GM18505 (cell line): ENCODE data around the gene UPB1.
A peak's percentile ranks its signal among the peaks of the same experiment; 100 is the strongest.

Experiments used
- ATAC-seq: cut with Tn5 transposase; IDR thresholded peaks from one replicate; pipeline ENCODE4 v1.9.1; 2021; ENCODE audit not compliant: unreplicated experiment
- POLR2A ChIP-seq: IDR thresholded peaks from 4 replicates; pipeline ENCODE4 v1.6.1; 2011; ENCODE audit warnings: borderline replicate concordance; ENCODE audit not compliant: insufficient read depth, insufficient read length; ENCODE audit errors: extremely low read depth

Gene UPB1

DNA sequence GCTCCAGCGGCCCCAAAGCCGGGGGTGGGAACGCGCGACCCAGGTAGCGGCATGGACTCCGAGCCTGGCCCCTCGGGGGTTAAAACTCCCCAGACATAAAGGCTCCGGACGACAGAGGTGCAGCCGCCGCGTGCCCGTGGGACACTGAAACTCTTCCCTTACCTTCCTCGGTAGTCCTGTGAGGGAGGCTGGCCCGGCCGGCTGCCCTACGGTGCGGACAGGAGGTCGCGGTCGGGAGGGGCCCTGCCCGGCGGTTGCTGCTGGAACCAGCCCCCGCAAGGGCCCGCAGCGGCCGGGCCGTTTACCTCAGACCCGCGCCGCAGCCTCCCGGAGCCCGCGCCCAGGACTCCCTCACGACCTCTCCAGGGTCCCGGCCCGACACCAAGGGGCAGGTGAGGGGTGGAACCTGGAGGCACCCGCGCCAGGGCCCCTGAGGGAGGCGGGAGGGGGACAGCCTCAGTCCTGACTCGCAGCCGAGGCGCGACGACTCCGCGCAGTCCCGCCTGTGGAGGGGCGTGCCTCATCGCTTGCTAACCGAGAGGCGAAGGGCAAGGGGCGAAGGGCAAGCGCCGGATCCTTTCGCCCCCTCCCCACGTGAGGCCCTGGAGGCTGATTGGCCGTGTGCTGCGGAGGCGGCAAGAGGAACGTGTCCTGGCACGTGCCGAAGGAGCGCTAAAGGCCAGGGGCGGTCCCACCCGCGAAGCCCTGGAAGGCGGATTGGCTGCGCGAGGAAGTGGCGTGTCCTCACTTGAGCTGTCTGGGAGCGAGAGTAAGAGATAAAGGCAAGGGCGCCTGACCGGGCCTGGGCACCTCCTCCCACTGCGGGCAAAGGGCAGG is at the start of gene UPB1:
Gene UPB1, plus strand, starts transcription at position 805 of the 837 bp plus-strand sequence. CDS start 72 bp downstream, outside the sequence.
- no peak for TF ChIP-seq POLR2A
- ATAC-seq: no peak

DNA sequence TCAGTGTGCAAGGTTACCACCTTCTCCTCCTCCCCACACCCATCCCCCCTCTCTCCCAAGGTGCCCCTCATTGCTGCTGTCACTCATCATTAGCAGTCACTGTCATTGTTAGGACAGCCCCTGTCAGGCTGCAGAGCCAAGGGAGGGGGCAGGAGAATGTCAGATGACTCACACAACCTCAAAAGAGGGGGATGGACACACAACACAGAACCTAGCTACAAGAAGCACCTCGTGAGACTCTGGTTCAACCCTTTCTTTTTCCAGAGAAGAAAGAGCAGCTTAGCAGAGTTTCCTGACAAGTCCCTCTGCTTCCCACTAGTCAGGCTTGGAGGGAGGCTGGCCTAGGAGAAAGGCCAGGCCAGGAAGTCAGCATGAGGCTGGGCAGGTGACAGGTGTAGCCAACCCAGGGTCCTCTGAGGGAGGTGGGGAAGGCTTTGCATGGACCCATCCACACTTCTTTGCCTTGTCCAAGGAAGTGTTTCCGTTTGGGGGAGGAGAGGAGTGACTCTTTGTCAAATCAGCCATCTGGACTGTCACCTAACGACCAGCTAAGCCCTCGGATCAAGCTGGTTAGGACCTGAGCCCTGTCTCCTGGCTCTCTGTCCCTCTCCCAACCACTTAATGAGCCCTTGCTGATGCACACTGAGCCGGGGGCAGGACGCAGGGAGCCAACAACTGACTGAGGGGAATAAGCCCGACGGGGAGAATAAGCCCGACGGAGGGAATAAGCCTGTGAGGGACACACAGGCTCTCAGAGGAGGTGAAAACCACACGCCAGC is 49.5 kb upstream of the UPB1 start:
- TF ChIP-seq POLR2A: no peak
- no peak for ATAC-seq

DNA sequence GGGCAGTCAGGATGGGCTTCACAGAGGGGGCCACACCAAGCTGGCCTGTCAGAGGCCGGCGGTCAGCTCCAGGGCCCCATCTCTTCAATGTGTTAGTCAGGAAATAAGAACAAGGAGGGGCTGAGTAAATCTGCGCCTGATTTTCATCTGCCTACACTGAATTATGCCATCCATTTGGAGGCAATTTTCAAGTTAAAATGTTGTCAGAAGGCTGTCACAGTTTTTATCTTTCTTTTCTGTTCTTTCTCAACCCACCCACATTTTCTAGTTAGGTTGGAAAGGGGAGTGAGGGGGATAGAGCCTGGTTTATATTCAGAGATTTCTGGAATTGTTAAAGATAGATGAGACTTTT is 48.9 kb upstream of the UPB1 start:
- no peak for TF ChIP-seq POLR2A
- no peak for ATAC-seq

DNA sequence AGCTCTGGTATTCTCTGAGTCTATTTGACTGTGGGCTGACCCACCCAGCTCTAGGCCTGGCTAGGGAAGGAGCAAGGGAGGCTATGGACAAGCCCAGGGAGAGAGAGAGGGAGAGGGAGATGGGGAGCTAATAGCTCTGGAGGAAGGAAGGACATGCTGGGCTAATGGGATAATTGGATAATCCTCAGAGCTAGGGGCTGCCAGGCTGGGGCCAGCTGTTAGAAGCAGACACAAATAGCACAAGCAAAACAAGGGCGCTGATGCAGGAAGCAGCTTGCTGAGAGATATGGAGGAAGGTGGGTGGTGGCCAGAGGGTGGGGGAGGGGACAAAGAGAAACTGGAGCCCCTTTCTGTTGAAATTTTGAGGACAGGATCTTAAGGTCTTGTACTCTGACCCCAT is 44.5 kb upstream of the UPB1 start:
- TF ChIP-seq POLR2A: no peak
- ATAC-seq: no peak

DNA sequence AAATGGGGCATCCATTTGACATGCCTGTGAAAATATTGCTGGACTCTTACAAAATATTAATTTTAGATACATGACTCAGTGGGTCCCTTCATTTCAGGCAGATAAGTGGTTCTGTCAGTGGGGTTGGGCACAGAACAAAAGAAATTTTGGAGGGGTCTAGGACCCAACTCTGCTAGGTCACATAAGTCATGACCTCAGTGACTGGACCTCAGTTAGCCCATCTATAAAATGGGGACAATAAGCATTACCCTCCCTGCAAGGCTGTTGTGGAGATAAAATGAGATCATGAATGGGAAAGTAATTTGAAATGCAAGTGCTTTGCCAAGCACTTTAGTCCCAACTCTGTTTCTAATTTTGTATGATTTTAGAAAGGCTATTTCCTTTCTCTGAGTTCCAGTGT is 44.0 kb upstream of the UPB1 start:
- no peak for ATAC-seq
- TF ChIP-seq POLR2A: no peak

DNA sequence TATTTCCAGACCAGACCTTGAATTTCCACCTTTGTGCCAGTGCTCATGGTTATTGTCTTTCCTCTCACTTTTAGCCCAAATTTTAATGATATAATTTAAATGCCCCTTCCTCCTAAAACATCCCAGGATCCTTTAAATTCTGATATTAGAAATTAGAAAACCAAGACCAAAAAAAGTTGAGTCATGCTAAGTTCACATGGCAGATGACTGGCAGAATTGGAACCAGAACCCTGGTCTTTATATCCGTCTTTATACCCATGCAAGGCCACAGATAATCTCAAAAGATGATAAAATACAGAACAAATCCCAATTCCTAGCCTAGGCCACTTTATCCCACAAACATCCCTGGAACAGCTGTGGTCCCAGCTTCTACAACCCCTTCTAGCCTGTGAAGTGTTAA is 41.3 kb upstream of the UPB1 start:
- no peak for ATAC-seq
- no peak for TF ChIP-seq POLR2A

DNA sequence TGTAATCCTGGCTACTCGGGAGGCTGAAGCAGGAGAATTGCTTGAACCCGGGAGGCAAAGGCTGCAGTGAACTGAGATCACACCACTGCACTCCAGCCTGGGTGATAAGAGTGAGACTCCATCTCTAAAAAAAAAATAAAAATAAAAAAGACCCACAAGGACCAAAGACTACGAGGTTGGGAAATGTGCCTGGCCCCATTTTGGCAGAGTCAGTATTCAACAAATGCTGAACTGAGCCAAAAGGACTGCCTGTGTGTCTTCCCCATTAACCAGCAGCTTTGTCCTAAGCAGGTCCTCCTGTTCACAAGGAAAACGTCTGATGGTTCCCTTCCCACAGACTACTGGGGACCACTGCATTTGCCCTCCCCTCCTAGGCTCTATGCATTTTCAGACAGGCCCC is 40.1 kb upstream of the UPB1 start:
- no peak for ATAC-seq
- no peak for TF ChIP-seq POLR2A

DNA sequence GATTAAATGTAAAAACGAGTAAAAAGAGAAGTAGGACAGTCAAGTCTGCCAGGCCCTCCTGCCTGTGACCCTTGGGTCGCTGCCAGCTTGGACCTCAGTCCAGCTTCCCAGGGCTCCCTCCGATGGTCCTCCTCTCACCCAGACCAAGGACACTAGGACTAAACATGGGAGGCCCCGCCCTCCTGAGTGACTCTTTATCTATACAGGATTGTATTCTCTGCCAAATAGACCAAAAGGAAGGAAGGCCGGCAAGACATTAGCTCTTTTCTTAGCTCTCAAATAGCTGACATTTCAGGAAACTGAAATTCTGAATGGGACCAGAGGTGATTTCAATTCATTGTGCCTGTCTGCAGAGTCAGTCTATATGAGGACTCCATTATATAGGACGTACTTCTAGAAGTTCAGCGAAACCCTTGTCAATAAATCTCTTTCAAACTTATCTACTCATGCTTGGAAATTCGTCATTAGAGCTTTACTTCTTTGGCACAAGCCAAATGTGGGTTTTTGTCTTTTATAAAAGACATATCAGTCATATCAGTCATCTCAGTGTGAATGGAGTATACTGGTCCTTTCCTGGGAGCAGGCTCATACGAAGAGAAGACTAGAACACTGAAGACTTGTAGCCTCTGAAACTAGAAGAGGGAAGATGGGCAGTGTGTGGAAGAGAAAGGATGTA is 39.2 kb upstream of the UPB1 start:
- no peak for TF ChIP-seq POLR2A

DNA sequence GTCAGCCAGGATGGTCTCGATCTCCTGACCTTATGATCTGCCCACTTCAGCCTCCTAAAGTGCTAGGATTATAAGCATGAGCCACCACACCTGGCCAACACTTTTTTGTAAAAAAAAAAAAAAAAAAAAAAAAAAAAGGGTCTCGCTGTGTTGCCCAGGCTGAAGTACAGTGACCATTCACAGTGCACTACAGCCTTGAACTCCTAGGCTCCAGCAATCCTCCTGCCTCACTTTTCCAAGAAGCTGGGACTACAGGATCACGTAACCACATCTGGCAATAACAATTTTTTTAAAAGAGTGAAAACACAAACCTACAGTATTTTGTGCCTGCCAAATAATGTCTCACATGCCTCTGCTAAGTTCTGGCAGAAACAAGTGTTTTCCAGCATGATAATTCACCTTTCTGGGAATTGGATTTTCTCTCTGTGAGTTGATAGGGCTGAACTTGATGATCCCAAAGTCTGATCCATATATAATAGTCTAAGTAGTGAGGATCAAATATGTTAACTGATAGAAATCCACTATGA is 37.2 kb upstream of the UPB1 start:
- ATAC-seq: no peak

More for the DNA sequence above, 39.2 kb upstream of the UPB1 start:
- no peak for ATAC-seq

DNA sequence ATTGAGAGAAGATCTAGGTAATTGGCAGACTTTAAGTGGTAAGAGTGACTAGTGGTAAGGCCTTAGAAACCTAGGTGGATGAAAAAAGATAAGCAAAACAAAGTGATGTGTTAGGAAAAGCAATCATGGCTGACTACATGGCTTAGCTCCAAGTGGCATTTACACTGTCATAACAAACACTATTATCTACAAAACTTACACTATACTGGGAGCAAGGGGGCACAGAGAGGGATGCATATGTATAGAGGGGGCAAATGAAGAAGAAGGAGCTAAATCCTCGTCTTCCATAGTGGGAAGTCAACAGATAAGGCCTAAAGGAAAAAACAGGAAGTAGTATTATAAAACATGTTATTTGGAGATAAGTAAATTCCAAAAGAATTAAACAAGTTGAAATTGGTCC is 35.2 kb upstream of the UPB1 start:
- ATAC-seq: no peak
- no peak for TF ChIP-seq POLR2A

More for the DNA sequence above, 37.2 kb upstream of the UPB1 start:
- no peak for TF ChIP-seq POLR2A

DNA sequence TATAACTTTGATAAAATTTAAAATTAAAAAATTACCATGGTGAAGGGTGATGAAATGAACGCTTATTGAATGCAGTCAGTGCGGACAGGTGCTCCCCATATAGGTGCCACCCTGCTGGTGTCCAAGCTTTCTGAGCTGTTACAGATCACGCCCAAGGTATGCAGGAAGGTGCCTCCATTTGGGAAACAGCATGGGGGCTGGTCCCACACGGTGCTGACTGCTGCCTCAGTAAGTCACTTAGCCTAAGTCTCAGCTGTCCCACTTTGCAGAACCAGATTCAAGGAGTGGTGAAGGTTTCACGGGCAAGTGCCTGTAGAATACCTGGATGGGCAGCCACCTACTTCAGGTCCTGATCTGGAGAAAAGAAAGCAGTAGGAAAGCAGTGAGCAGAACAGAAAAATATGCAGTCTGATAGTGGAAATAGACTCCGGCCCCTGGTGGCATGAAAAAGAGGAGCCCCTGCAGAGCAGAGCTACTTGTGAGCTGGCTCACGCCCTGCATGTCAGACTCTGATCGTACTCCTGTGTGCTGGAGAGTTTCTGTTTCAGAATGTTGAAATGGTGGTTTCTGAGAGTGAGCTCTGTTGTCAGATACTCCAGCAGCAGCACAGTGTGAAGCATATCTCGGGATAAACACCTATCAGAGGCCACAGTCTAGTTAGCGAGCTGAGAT is 34.6 kb upstream of the UPB1 start:
- ATAC-seq: no peak
- TF ChIP-seq POLR2A: peak; percentile 32

DNA sequence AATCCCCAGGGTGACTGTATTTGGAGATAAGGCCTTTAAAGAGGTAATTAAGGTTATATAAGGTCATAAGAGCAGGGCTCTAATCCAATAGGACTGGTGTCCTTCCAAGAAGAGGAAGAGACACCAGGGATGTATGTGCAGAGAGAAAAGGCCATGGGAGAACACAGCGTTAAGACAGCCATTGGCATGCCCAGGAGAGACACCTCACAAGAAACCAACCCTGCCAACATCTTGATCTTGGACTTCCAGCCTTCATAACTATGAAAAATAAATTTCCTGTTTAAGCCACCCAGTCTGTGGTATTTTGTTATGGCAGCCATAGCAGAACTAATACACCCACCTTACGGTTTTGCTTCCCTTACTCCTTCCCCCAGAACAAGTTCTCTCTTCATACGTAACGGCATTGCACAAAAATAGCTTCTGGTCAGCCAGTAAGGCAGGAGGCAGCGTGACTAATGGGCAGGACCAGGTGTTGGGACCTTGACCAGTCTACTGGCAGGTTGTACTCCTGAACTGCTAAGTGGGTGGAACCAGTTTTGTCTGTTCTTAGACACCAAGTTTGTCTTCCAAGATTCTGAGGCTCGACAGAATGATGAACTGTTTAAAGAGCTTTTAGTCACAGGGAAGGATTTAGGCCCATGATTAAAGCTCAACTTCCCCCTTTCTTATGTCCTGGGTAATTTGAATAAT is 31.9 kb upstream of the UPB1 start:
- no peak for ATAC-seq
- no peak for TF ChIP-seq POLR2A
